ENCODE results near the gene TUBG1. TPM values are rescaled to one million over a fixed set of nuclear protein-coding genes. Genes with fewer than 3 reads are reported as not detected.
"Not testable (repeated sequence)": the region's sequence is repeated elsewhere in the genome, so short reads cannot be mapped to it uniquely, and the experiment has no call there.

Gene TUBG1
- total RNA-seq, 3 donors from 2014 or later = 20.5 to 34.4 (median 22.8) TPM

- Histone ChIP-seq H3K36me3 (no peaks in the 10 kb centered on the region), H3K27me3 (no peaks in the 10 kb centered on the region), H3K4me3 (no peak overlapping the region), H3K27ac (no peak overlapping the region), H3K4me1 (no peaks in the 10 kb centered on the region), H3K9me3 (no peaks in the 10 kb centered on the region)
- intact Hi-C loops (cut with DNase I; ENCODE audit: low total_unique reads) = no loop called here
- no peak for DNase-seq (ENCODE audit: low spot score in 2 of 2)
- TF ChIP-seq POLR2A (IDR thresholded peaks at IDR 0.05) = no peak
- TF ChIP-seq POLR2AphosphoS5 (IDR thresholded peaks at IDR 0.05) = no peak
- no peak for TF ChIP-seq CTCF (IDR thresholded peaks at IDR 0.05)
Measured at GRCh38 chr17:42623732-42624596, 14.5 kb downstream of the TUBG1 start.

GRCh38 chr17:42627032-42627764, 17.7 kb downstream of the TUBG1 start:
- H3K36me3 ChIP-seq; intact Hi-C loops (cut with DNase I; ENCODE audit: low total_unique reads); H3K4me1 ChIP-seq; H3K27me3 ChIP-seq; H3K27ac ChIP-seq; DNase-seq (ENCODE audit: low spot score in 2 of 2); H3K9me3 ChIP-seq; H3K4me3 ChIP-seq: not testable (repeated sequence)

- Histone ChIP-seq H3K9me3 (no peaks in the 10 kb centered on the region), H3K4me1 (no peaks in the 10 kb centered on the region), H3K27ac (no peak overlapping the region), H3K4me3 (no peak overlapping the region), H3K36me3 (no peaks in the 10 kb centered on the region), H3K27me3 (no peaks in the 10 kb centered on the region)
- TF ChIP-seq CTCF (IDR thresholded peaks at IDR 0.05) = no peak
- intact Hi-C loops (cut with DNase I; ENCODE audit: low total_unique reads) = no loop called here
- DNase-seq (ENCODE audit: low spot score in 2 of 2) = no peak
Measured at GRCh38 chr17:42629411-42630009, 20.0 kb downstream of the TUBG1 start.

- intact Hi-C loops (cut with DNase I; ENCODE audit: low total_unique reads) = no loop called here
- H3K36me3 ChIP-seq = no peaks in the 10 kb centered on the region
- H3K9me3 ChIP-seq = no peaks in the 10 kb centered on the region
- no peak for DNase-seq (ENCODE audit: low spot score in 2 of 2)
- no peaks in the 10 kb centered on the region for H3K4me1 ChIP-seq
- H3K27ac ChIP-seq = no peak overlapping the region
- no peak for TF ChIP-seq POLR2AphosphoS5 (IDR thresholded peaks at IDR 0.05)
- no peak for TF ChIP-seq POLR2A (IDR thresholded peaks at IDR 0.05)
- TF ChIP-seq CTCF (IDR thresholded peaks at IDR 0.05) = no peak
- H3K27me3 ChIP-seq = no peaks in the 10 kb centered on the region
- H3K4me3 ChIP-seq = no peak overlapping the region
Measured at GRCh38 chr17:42632949-42633444, 23.5 kb downstream of the TUBG1 start.

GRCh38 chr17:42639525-42640113, 30.1 kb downstream of the TUBG1 start:
- intact Hi-C loops (cut with DNase I; ENCODE audit: low total_unique reads) = no loop called here
- no peak overlapping the region for H3K27ac ChIP-seq
- H3K36me3 ChIP-seq = no peaks in the 10 kb centered on the region
- H3K9me3 ChIP-seq = no peaks in the 10 kb centered on the region
- DNase-seq (ENCODE audit: low spot score in 2 of 2) = no peak
- H3K4me3 ChIP-seq = no peak overlapping the region
- no peaks in the 10 kb centered on the region for H3K27me3 ChIP-seq
- no peaks in the 10 kb centered on the region for H3K4me1 ChIP-seq
- TF ChIP-seq CTCF (IDR thresholded peaks at IDR 0.05) = no peak
- TF ChIP-seq POLR2A (IDR thresholded peaks at IDR 0.05) = no peak
- no peak for TF ChIP-seq POLR2AphosphoS5 (IDR thresholded peaks at IDR 0.05)

All from breast epithelium (tissue), 4 donors.